DMS53 treated with DMSO at 0.1 percent for 48 hours (cell line): ENCODE data around the gene NANP.
A peak's percentile ranks its signal among the peaks of the same experiment; 100 is the strongest.
"Not testable (repeated sequence)": the region's sequence is repeated elsewhere in the genome, so short reads cannot be mapped to it uniquely, and the experiment has no call there.

Source experiments
- DNase-seq: peaks from one replicate; lab custom pipeline; 2025; ENCODE audit not compliant: unreplicated experiment; lab: John Stamatoyannopoulos, UW

NANP gene, protein sequence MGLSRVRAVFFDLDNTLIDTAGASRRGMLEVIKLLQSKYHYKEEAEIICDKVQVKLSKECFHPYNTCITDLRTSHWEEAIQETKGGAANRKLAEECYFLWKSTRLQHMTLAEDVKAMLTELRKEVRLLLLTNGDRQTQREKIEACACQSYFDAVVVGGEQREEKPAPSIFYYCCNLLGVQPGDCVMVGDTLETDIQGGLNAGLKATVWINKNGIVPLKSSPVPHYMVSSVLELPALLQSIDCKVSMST

DNA sequence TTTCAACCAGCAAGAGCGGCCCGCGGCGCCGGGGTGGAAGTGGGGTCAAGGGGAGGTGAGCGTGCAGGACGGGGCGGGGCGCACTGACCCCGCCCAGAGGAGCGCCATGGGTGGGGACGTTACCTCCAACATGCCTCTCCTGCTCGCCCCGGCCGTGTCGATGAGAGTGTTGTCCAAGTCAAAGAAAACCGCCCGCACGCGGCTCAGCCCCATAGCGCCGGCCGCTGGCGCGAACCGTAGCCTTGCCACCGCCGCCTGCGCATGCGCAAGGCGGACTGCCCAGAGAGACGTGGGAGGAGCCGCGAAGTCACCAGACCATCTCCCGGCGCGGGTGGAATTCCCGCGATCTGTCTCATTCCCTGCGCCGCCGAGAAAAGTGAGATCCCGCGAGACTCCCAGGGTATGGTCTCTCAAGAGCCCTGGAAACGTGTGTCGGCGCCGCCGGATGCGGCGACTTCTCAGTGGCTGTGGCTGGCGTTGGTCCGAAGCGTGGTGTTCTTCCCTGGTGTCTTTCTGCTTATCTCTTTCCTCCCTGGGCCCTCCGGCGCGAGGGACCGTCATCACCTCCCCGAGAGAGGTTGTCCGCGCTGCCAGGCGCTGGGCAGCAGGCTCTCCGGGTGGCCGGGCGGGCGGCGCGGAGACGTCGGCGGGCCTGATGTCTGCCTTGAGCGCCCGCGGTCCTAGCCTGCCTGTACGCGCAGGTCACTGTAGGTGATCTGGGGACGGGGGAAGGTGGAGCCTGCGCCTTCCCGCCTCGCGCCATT is at the start of gene NANP:
TSS of gene NANP (minus strand) at position 279 of the 764 bp plus-strand sequence. CDS start at position 213, 66 bp downstream.
- peak; percentile 98 for DNase-seq

DNA sequence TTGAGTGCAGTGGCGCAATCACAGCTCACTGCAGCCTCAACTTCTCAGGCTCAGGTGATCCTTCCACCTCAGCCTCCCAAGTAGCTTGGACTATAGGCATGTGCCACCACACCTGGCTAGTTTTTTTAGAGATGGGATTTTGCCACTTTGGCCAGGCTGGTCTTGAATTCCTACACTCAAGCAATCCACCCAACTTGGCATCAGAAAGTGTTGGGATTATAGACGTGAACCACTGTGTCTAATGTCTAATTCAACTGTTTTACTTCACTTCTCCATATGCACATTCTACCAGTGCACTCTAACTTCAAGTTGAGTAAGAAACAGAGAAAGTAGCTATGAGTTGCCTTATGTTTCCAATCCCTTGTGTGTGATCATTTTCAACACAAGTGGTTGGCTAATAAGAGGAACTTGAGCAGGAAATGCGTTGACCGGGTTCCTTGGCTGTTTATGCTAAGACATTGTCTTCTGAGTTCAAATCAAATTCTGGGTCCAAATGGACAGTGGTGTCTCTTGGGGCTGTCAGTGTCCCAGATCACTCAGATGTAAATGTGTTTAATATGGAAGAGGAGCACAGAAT is 48.9 kb upstream of the NANP start:
- no peak for DNase-seq

DNA sequence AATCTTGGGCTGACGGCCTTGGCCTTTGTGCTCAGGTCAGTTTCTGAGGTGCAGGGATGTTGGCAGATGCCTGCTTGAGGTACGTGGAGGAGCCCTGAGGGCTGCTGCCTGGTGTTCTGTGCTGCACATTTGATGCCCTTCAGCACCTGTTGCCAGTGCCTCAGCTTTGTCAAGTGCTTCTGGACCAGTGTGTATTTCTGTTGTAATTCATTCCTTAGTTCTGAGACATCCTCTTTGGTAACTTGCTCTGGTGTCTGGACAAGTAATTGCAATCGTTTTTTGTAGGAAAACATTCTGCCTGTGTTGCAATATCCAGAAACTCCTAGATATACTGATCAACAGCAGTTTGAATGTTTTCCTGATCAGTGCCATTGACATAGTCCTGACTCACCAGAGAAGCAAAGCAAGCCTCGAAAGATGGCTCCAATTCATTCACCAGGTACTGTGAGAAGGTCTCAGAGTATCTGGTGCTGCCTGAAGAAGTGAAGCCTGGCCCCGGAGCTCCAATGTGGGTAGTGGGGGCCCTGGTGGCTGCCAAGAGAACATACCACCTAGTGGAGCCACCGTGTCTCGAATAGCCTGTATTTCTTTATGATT is 46.1 kb upstream of the NANP start:
- no peak for DNase-seq

DNA sequence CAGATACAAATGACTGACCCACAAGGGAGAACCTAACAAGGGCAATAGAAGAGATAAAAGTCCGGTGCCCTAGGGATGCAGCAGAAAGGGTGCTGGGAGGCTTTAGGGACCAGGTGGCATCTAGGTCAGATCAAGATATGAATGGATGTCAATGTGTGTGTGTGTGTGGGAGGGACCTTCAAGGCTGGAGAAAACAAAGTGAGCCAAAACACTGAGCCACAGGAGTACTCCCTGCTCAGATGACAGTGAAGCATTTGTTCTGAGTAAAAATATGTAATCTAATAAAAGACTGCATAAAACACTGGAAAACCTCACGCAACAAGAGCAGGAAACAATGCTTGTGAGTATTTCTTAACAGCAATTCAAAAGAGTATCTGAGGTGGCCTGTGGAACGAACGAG is 44.6 kb upstream of the NANP start:
- DNase-seq = no peak

DNA sequence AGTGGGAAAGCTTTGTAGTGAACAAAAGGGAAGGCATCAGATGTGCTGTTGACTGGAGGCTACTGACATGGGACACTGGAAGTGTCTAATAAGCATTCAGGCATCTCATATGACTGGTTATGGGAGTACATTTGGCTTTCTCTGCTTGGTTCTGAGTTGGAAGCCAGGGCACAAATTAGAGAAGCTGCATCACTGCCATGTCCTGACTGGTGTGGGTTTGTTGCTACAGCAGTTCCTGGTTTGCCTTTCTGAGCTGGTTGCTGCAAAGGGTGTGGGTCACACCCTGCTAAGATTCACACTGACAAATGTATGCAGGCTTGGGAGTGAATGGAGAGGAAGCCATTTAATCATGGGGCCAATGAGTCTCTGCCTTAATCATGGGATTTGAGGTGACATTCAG is 36.2 kb upstream of the NANP start:
- no peak for DNase-seq

DNA sequence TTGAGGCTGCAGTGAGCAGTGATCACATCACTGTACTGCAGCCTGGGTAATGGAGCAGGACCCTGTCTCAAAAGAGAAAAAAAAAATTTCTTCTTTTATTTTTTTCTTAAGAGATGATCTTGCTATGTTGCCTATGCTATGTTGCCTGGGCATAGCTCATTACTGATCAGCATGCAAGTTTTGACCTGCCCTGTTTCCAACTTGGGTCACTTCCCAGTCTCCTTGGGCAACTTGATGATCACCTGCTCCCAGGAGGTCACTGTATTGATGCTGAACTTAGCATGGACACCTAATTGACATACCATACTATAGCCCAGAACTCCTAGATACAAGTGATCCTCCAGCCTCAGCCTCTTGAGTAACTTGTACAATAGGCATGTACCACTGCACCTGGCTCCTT is 30.7 kb upstream of the NANP start:
- no peak for DNase-seq

DNA sequence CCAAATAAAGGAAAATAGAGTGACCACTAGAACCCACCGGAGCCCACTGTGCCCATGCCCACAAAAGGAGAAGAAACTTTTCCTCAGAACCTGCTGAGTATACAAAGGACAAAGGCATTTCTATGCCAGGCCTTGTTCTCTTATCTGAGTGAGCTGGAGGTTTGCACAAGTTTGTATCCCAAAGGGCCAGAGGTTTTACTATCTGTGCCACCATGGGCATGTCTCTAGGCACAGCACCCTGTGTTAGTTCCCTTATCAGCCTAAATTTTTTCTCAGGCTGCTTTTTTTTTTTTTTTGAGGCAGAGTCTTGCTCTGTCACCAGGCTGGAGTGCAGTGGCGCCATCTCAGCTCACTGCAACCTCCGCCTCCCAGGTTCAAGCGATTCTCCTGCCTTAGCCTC is 29.1 kb upstream of the NANP start:
- not testable (repeated sequence) for DNase-seq

DNA sequence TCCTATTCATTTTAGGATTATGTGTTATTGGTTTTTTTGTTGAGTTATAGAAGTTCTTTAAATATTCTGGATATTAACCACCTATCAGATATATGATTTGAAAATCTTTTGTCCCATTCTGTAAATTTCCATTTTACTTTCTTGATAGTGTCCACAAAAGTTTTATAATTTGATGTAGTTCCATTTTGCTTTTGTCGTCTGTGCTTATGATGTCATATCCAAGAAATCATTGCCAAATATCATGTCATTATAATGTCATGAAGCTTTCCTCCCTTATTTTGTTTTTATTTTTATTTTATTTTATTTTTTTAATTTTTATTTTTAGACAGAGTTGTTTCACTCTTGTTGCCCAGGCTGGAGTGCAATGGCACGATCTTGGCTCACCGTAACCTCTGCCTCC is 21.0 kb upstream of the NANP start:
- DNase-seq = no peak

DNA sequence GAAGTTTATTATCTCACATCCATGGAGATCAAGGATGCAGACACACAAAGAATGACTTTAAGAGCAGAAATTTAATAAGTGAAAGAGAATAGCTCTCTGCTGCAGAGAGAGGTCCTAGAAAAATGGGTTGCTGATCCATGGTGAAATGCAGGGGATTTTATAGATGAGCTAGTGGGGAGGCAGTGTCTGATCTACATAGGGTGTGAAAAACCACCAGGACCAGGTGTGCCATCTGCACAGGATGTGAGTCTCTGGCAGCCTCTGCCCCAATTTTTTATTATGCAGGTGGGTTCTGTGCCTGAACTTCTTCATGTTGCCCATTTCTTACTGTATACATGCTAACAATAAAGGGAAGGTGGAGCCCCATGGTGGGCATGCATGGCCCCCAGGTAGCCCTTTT is 19.9 kb upstream of the NANP start:
- DNase-seq = no peak

DNA sequence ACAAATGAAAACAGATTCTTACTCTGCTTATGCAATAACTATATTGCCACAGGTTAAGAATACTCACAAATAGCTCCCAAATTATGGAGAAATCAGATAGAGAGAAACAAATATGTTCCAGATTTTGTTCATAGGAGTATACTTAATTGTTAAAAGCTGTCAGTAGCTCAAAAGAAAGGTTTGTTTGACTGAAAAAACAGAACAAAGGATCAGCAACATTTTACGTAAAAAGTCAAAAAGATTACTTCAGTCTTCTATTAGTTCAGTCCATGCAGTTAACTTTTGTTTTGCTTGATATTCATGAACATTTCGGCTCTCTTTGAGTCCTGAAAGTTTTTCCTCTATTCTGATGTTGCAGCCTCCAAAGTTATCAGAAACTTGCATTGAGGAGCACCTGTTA is 13.4 kb upstream of the NANP start:
- DNase-seq = no peak

DNA sequence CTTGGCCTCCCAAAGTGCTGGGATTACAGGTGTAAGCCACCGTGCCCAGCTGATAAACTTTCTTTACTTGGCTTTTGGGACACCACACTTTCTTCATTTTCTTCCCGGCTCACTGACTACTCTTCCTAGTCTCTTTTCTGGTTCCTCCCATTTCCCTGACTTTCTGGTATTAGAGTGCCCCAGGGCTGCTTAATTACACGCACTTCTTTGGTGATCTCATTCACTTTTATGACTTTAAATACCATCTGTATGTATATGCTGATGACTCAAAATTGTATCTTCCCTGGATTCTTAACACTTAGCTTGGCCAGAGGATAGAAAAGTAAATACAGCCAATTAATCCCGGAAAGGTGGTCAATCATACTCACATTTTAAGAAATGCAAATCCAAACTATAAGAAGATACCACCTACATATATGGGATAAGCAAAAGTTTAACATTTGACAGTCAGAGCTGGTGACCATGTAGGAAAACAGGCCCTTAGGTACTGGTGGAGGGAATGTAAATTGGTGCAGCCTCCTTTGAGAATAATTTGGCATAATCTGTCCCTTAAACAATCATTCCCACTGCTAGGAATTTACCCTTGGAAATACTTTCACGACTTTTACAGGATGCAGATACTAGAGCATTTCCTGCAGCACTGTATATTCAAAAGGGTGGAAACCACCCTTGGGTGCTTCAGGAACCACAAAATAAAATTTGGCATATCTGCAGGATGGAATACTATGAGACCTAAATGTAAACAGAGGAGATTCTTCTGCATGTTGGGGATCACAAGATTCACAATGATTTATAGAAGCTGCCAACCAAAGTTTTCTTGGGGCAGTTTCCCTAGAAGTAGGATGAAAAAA is 9.4 kb upstream of the NANP start:
- DNase-seq = no peak

DNA sequence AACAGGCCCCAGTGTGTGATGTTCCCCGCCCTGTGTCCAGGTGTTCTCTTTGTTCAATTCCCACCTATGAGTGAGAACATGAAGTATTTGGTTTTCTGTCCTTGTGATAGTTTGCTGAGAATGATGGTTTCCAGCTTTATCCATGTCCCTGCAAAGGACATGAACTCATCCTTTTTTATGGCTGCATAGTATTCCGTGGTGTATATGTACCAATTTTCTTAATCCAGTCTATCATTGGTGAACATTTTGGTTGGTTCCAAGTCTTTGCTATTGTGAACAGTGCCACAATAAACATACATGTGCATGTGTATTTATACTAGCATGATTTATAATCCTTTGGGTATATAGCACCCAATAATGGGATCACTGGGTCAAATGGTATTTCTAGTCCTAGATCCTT is 6.8 kb upstream of the NANP start:
- DNase-seq = not testable (repeated sequence)

DNA sequence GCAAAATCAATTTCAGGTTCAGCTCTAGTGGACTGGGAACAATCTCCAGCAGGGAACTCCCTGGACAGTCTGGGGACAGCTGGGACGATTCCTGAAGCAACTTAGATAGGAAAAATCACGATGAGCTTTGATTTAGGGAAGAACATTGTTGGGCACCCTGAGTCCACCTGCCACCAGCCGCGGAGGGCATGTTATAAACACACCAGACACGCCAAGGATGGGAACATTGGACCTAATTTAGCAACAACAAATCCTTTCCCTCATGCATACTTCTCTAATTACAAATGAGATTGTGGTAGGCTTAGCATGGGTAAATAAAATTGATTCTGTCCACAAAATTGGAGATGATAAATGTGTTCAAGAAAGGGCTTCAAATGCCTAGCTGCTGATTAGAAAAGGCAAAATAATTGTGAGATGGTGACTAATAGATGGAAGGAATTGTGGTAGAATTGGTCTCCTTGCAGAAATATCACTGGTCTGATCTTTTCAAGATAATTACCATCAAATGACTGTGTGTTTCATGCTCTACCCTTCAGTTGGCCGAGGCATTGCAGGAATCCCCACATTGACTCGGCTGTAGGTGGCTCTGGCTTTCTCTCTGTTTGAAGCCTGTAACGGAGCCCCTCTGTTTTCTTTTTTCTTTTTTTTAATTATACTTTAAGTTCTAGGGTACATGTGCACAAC is 6.1 kb upstream of the NANP start:
- DNase-seq = no peak

DNA sequence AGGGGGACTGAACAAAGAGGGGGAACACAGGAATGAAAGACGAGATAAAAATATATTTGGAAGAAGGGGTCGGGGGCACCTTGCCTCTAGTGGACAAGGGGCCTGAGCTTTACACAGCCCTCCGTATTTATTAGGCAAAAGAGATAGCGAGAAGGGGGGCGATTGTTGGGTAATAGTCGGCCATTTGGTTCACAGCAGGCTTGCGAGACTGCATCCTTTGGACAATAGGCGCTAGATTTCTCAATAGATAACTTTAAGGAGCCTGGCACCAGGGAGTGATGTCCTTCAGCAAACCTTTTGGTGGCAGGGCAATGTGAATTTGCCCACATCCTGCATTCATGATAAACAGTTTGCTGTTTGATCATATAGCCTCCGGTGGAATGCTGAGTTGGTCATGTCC is 3.0 kb upstream of the NANP start:
- DNase-seq = no peak

DNA sequence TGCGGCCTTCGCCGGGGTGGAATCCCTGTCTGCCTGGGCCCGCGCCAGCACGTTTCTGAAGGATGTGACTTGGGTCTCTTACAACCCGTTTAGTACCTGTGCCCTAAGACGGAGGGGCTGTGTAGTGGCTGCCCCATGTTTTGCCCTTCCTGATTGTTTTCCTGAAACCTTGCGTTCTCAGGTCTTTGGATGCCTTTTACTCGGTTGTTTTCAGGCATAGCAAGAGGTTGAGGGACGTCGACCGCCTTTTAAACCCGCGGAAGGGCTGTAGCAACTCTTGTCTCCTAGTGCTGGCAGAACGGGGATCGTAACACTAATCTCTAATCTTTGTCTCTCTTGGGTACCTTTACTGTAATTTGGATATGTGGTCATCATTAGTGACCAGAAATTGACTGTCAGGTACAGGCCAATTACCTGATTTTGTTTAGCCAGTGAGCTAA is 706 bp upstream of the NANP start:
- DNase-seq = peak; percentile 66

DNA sequence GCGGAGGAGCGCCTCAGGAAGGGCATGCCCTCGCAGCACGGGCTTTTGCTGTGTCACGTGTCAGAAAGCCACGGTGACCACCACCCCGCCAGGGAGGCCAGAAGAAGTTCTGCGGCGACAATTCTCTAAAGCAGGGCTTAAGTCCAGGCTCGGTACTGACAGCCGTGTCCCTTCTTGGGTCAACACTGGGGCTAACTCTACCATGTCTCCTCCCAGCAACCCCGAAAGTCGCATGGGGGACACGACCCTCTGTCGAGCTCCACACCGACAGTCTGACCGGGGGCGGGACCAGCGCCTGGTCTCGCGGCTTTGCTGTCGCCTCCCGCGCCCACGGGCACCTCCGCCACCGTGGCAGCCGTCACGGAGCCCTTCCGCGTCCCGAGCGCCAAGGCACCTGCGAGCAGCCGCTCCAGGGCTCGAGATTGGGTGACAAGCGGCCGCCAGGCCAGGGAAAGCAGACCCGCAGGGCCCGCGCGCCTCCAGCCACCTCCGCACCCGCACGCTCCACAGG is 534 bp downstream of the NANP start:
- no peak for DNase-seq

DNA sequence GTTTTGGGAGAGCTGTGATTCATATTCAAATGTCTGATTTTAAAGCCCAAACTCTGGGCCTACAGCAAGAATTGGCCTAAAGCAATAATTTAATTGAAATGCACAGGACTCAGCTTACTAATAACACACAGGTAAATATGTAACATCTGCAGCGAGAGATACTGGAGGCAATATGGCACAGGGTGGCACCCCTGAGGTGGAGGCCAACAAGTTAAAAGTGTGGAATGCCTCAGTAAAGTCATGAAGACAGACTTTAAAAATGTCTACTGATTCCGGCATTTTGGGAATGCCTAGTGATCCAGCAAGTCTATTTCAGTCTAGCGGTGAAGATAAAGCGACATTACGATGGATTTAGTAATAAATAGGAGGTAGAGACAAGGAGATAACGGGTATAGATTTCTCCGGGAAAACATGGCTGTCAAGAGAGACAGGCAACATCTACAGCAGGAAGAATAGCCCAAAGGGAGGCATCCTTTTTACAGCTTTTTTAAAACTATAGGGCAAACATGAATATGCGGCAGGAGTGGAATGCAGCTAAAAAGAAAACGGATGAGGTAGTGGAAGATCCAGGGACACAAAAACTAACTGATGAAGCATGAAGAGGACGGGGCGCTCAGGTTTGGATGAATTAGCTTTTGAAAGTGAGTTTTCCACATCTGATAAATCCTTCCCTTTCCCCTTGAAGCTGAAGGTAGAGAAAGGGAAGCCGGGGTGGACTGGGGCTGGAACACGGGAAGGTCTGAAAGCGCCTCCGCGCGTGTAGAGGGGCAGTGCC is 1.2 kb downstream of the NANP start:
- DNase-seq = peak; percentile 4

DNA sequence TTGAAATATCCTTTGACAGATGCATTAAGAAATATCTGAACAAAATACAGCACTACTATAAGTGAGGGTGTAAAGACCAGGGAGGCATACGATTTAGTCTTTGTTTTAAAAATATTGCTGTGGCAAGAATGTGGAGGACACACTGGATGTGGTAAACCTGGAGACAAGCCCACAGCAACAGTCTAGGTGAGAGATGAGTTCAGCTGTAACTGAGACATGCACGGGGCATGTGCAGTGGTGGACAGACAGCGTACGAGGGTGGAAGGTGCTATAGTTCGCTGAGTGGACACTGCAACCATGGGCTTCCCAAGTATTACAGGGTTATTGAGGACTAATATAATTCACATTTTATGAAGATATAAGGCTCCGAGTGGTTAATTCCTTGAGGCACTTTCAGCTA is 1.8 kb downstream of the NANP start:
- no peak for DNase-seq

DNA sequence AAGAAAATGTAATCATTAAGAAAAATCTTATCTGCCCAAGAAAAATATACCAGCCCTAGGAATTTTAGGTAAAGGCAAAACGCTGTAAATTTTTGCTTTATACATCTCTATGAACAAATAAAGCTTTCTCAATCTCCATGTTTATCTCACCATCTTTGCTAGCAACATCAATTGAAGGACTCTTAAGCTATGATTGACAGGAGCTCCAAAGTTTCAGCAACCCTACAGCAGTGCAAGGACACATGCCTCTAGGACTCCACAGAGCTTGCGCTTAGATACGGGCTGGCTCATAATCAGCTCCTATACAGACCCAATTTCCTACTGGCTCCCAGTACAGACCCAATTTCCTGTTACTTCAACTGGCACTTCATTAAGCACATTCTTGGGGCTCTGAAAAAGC is 4.3 kb downstream of the NANP start:
- DNase-seq = no peak

DNA sequence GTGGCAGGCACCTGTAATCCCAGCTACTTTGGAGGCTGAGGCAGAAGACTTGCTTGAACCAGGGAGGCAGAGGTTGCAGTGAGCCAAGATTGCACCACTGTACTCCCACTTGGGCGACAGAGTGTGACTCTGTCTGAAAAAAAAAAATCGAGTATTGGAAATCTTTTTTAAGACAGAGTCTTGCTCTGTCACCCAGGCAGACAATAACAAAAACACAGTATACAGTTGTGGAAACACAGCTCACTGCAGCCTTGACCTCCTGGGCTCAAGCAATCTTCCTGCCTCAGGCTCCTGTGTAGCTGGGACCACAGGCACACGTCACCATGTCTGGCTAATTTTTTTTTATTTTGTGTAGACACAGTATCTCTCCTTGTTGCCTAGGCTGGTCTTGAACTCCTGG is 15.0 kb downstream of the NANP start:
- DNase-seq = no peak
